ENCODE data around the gene SETBP1. TPM values are rescaled to one million over a fixed set of nuclear protein-coding genes. Genes with fewer than 3 reads are reported as not detected.

The SETBP1 gene
- total RNA-seq, 2 donors from 2014 or later = 9.8 to 16.7 TPM

GRCh38 chr18:44724105-44724778, 43.6 kb downstream of the SETBP1 start:
- no peak for DNase-seq
- intact Hi-C loops (cut with DNase I) = no loop called here
- peak in 1 of 2 donors; percentile 38 for ATAC-seq

- intact Hi-C loops (cut with DNase I) = no loop called here
- ATAC-seq (peak; percentile 74 to 85), DNase-seq (peak; percentile 61)
Measured at GRCh38 chr18:44725300-44726058, 44.8 kb downstream of the SETBP1 start.

- intact Hi-C loops (cut with DNase I) = no loop called here
- ATAC-seq (no peak), DNase-seq (no peak)
Measured at GRCh38 chr18:44726059-44726421, 45.4 kb downstream of the SETBP1 start.

GRCh38 chr18:44727291-44727690, 46.6 kb downstream of the SETBP1 start:
- ATAC-seq (no peak), DNase-seq (no peak)
- intact Hi-C loops (cut with DNase I) = no loop called here

GRCh38 chr18:44729631-44730101, 49.0 kb downstream of the SETBP1 start:
- ATAC-seq = peak in 1 of 2 donors; percentile 44
- intact Hi-C loops (cut with DNase I) = no loop called here
- DNase-seq = no peak

- intact Hi-C loops (cut with DNase I) = no loop called here
- DNase-seq = no peak
Measured at GRCh38 chr18:44730803-44731529, 50.3 kb downstream of the SETBP1 start.

GRCh38 chr18:44731530-44732237, 51.0 kb downstream of the SETBP1 start:
- no peak for ATAC-seq
- intact Hi-C loops (cut with DNase I) = no loop called here
- no peak for DNase-seq

More at GRCh38 chr18:44730803-44731529, 50.3 kb downstream of the SETBP1 start:
- ATAC-seq = no peak

- DNase-seq = no peak
- intact Hi-C loops (cut with DNase I) = no loop called here
- no peak for ATAC-seq
Measured at GRCh38 chr18:44732238-44732563, 51.5 kb downstream of the SETBP1 start.

- intact Hi-C loops (cut with DNase I) = no loop called here
- no peak for DNase-seq
Measured at GRCh38 chr18:44732599-44732998, 51.9 kb downstream of the SETBP1 start.

GRCh38 chr18:44733069-44733753, 52.5 kb downstream of the SETBP1 start:
- DNase-seq (peak; percentile 37), ATAC-seq (peak in 1 of 2 donors; percentile 89)
- intact Hi-C loops (cut with DNase I) = no loop called here

More at GRCh38 chr18:44732599-44732998, 51.9 kb downstream of the SETBP1 start:
- ATAC-seq = no peak

GRCh38 chr18:44733754-44734465, 53.2 kb downstream of the SETBP1 start:
- intact Hi-C loops (cut with DNase I) = no loop called here
- peak in 1 of 2 donors; percentile 30 for ATAC-seq

GRCh38 chr18:44735096-44735495, 54.4 kb downstream of the SETBP1 start:
- no peak for ATAC-seq

More at GRCh38 chr18:44733754-44734465, 53.2 kb downstream of the SETBP1 start:
- no peak for DNase-seq

GRCh38 chr18:44736664-44737380, 56.1 kb downstream of the SETBP1 start:
- DNase-seq = no peak
- intact Hi-C loops (cut with DNase I) = no loop called here
- no peak for ATAC-seq

More at GRCh38 chr18:44735096-44735495, 54.4 kb downstream of the SETBP1 start:
- no peak for DNase-seq
- intact Hi-C loops (cut with DNase I) = no loop called here

GRCh38 chr18:44737623-44738022, 56.9 kb downstream of the SETBP1 start:
- no peak for DNase-seq
- peak in 1 of 2 donors; percentile 42 for ATAC-seq
- intact Hi-C loops (cut with DNase I) = no loop called here

- ATAC-seq = no peak
- intact Hi-C loops (cut with DNase I) = no loop called here
- no peak for DNase-seq
Measured at GRCh38 chr18:44740000-44740399, 59.3 kb downstream of the SETBP1 start.

- intact Hi-C loops (cut with DNase I) = no loop called here
- no peak for ATAC-seq
- DNase-seq = no peak
Measured at GRCh38 chr18:44741085-44741484, 60.4 kb downstream of the SETBP1 start.

- intact Hi-C loops (cut with DNase I) = no loop called here
- no peak for DNase-seq
- ATAC-seq = peak in 1 of 2 donors; percentile 11
Measured at GRCh38 chr18:44741511-44741910, 60.8 kb downstream of the SETBP1 start.

Data from left cardiac atrium (tissue), 4 donors.